GM19023 (cell line): ENCODE results near the gene BCL2L13.
A peak's percentile ranks its signal among the peaks of the same experiment; 100 is the strongest.
"Not testable (repeated sequence)": the region's sequence is repeated elsewhere in the genome, so short reads cannot be mapped to it uniquely, and the experiment has no call there.

Experiments used
- ATAC-seq: cut with Tn5 transposase; IDR thresholded peaks from one replicate; pipeline ENCODE4 v1.9.1; 2021; ENCODE audit warnings: mild to moderate bottlenecking, moderate library complexity; ENCODE audit not compliant: unreplicated experiment

Gene BCL2L13

DNA sequence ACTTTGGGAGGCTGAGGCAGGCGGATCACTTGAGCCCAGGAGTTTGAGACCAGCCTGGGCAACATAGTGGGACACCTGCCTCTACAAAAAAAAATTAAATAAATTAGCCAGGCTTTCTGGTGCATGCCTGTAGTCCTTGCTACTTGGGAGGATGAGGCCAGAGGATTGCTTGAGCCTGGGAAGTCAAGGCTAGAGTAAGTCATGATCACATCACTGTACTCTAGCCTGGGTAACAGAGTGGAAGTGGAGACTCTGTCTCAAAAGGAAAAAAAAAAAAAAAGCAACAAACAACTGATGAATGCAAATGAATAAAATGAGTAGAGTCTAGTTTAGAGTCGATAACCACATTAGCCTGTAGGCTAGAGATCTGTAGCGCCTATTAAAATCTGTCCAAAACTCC lies 3.9 kb upstream of the BCL2L13 start:
- ATAC-seq = no peak

DNA sequence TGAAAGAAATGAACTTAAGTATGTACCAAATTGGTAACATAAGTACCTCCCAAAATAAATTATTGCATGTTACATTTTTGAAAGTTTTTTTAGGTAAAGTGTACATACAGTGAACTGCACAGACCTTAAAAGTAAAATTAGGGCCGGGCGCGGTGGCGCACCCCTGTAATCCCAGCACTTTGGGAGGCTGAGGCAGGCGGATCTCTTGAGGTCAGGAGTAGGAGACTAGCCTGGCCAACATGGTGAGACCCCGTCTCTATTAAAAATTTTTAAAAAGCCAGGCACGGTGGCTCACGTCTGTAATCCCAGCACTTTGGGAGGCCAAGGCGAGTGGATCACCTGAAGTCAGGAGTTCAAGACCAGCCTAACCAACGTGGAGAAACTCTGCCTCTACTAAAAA lies 1.7 kb upstream of the BCL2L13 start:
- ATAC-seq = not testable (repeated sequence)

DNA sequence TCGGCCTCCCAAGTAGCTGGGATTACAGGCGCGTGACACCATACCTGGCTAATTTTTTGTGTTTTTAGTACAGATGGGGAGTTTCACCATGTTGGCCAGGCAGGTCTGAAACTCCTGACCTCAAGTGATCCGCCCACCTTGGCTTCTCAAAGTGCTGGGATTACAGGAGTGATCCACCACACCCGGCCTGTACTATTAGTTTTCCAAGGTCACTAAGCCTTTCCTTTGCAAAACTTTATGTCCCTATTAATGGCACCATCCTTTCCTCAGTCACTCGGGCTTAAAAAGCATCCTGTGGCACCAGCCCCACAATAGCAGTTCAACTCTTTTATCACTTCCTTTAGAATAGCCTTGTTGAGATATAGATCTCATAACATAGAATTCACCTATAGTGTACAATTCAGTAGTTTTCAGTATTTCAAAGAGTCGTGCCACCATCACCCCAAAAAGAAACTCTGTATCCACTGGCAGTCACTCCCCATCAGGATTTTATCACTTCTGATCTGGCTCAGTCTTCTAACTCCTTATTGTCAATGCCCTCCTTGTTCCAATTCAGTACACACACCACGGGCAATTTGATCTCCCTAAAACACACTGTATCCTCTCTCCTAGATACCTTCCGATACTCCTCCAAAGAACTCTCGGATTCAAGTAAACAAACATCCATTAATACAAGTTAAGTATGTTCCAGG lies 921 bp upstream of the BCL2L13 start:
- ATAC-seq = no peak

- peak; percentile 19 for ATAC-seq
Observed at GRCh38 chr22:17638182-17638431, 450 bp upstream of the BCL2L13 start.

GRCh38 chr22:17639247-17639741 lies 737 bp downstream of the BCL2L13 start:
- peak; percentile 33 for ATAC-seq

GRCh38 chr22:17641269-17641668 lies 2.7 kb downstream of the BCL2L13 start:
- ATAC-seq = no peak

DNA sequence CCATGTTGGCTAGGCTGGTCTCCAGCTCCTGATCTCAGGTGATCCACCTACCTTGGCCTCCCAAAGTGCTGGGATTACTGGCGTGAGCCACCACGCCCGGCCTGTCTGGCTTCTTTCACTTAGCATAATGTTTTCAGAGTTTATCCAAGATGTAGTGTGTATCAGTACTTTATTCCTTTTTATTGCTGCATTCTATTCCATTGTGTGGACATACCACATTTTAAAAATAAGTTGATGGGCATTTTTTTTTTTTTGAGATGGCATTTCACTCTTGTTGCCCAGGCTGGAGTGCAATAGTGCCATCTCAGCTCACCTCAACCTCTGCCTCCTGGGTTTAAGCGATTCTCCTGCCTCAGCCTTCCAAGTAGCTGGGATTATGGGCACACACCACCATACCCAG lies 3.8 kb downstream of the BCL2L13 start:
- not testable (repeated sequence) for ATAC-seq

DNA sequence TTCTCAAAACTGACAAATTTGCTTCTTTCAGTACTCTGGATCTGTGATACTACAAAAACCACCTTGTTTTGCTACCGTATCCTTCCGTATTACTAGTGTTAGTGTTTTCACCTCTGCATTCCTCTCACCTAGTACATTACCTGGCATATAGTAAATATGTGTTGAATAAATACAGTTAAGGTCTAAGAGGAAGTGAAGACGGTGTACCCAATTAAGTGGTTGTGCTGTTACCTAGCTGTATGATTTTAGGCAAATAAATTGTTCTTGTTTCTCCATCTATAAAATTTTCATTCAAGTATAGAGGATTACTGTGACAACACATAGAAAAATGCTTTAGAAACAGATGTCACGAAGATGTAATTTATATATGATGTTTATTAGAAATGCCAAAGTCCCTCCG lies 8.9 kb downstream of the BCL2L13 start:
- no peak for ATAC-seq

DNA sequence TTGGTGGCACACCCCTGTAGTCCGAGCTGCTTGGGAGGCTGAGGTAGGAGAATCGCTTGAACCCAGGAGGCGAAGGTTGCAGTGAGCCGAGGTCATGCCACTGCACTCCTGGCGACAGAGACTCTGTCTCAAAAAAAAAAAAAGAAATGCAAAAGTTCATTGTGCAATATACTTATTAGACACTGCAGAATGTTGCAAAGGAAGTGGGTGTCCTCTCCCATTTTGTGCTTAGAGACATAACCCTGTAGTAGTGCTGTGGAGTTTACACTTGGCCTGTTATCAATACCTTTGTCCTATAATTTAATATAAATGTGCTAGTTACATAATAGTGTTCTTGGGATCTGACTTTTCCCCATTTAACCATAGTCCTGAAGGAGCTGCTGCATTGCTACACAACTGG lies 9.4 kb downstream of the BCL2L13 start:
- ATAC-seq = no peak

- no peak for ATAC-seq
Observed at GRCh38 chr22:17648569-17648968, 10.0 kb downstream of the BCL2L13 start.

DNA sequence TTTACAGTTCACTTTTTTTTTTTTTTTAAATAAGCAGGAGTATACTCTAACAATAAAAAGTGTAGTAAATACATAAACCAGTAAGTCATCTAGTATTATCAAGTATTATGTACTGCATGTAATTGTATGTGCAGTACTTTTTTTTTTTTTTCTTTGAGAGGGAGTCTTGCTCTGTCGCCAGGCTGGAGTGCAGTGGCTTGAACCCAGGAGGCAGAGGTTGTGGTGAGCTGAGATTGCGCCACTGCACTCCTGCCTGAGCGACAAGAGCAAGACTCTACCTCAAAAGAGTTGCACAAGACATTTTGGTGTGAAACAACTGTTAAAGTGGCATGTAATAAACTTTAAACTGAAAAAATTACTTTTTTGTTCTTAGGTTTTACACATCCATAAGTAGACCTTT lies 16.7 kb downstream of the BCL2L13 start:
- ATAC-seq = no peak

- ATAC-seq = no peak
Observed at GRCh38 chr22:17656870-17657395, 18.4 kb downstream of the BCL2L13 start.

GRCh38 chr22:17664414-17665055 lies 26.0 kb downstream of the BCL2L13 start:
- no peak for ATAC-seq

GRCh38 chr22:17665248-17665647 lies 26.7 kb downstream of the BCL2L13 start:
- ATAC-seq = no peak

DNA sequence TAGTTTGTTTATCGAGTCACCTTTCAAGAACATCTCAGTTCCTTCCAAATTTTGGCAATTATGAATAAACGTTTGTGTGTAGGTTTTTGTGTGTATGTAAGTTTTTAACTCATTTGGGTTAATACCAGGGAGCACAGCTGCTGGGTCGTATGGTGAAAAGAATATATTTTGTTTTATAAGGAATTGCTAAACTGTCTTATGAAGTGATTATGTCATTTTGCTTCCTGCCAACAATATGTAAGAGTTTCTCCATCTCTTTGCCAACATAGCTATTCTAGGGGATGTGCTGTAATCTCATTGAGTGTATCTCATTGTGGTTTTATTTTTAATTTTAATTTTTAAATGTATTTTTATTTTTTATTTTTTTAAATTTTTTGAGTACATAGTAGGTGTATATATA lies 27.3 kb downstream of the BCL2L13 start:
- ATAC-seq = no peak

GRCh38 chr22:17671521-17672092 lies 33.0 kb downstream of the BCL2L13 start:
- not testable (repeated sequence) for ATAC-seq

DNA sequence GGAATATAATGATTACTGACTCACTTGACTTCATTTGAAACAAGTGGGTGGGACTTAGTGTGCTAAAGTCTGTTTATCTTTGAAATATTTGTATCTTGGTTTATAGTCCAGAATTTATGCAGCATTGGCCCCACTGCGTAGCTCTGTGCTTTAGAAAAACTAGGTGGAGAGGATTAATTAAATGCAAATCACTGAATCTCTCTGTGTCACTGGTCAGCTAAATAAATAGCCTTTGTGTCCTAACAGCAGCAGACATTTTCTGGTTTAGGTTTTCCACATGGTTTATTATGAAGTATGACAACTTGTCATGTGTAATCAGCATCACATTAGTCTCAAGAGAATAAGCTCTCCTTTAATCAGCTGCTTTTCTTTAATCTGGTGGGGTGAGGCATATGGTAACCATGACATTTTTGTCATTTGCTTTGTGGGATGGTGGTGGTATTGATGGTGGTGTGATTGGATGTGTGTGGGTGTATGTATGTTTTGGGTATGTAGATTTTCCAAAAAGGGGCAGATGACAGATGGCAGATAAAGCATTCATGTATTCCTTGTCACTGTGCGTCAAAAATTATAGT lies 33.9 kb downstream of the BCL2L13 start:
- ATAC-seq = no peak

DNA sequence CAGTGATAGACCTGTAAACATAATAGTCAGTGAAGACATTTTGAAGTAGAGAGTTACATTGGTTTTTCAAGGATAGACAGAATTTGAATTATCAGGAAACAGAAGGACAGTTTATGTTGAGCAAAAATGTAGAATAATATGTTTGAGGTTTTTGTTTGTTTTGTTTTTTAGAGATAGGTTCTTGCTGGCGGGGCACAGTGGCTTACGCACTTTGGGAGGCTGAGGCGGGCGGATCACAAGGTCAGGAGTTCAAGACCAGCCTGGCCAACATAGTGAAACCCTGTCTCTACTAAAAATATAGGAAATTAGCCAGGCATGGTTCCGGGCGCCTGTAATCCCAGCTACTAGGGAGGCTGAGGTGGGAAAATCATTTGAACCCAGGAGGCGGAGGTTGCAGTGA lies 35.6 kb downstream of the BCL2L13 start:
- no peak for ATAC-seq

GRCh38 chr22:17675584-17675983 lies 37.0 kb downstream of the BCL2L13 start:
- ATAC-seq = no peak

- ATAC-seq = no peak
Observed at GRCh38 chr22:17678817-17679385, 40.3 kb downstream of the BCL2L13 start.

DNA sequence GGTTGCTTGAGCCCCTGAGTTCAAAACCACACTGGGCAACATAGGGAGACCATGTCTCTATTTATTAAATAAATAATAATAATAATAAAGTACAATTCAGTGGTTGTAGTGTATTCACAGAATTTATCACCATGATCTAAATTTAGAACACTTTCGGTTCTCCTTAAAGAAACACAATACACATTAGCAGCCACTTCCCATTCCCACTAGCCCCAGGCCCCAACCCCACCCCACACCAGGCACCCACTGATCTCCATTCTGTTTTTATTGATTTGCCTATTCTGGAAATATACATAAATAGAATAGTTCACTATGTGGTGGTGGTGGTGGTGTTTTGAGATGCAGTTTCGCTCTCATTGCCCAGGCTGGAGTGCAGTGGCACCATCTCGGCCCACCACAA lies 45.7 kb downstream of the BCL2L13 start:
- no peak for ATAC-seq

DNA sequence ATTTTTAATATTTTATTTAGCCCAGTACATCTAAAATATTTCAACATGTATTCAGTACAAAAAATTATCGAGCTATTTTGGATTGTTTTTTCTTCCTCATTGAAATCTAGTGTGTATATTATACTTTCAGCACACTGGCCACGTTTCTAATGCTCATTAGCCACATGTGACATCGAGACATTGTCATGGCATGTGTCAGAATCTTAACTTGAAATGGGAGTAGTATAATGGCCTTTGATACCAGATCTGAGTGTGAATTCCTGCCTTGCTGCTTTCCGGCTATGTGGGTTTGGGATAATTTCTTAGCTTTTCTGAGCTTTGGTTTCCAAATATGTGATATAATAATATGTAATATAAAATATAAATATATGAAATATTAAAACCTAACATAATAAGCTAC lies 54.3 kb downstream of the BCL2L13 start:
- no peak for ATAC-seq
